HepG2 (cell line): Measurements from ENCODE around the gene KIF26B. TPM values are rescaled to one million over a fixed set of nuclear protein-coding genes. Genes with fewer than 3 reads are reported as not detected.
A peak's percentile ranks its signal among the peaks of the same experiment; 100 is the strongest.

Experiments used
- FOXK1 ChIP-seq: sonication (generic); formaldehyde crosslinking; IDR thresholded peaks from 2 replicates; pipeline ENCODE4 v1.4.0; 2020; ENCODE audit warnings: low read depth, missing genetic modification reagents, borderline replicate concordance
- HES4 ChIP-seq: sonication (generic); formaldehyde crosslinking; IDR thresholded peaks from 2 replicates; pipeline ENCODE4 v1.9.0; 2021; ENCODE audit warnings: mild to moderate bottlenecking, missing genetic modification reagents, borderline replicate concordance
- JDP2 ChIP-seq: sonication (generic); formaldehyde crosslinking; IDR thresholded peaks from 2 replicates; pipeline ENCODE4 v1.8.1; 2022; ENCODE audit warnings: missing genetic modification reagents, borderline replicate concordance
- KDM2A ChIP-seq: sonication (generic); formaldehyde crosslinking; IDR thresholded peaks from 2 replicates; pipeline ENCODE4 v1.4.0; 2020; ENCODE audit warnings: low read depth, missing genetic modification reagents, borderline replicate concordance
- KDM5B ChIP-seq: sonication (generic); formaldehyde crosslinking; IDR thresholded peaks from 2 replicates; pipeline ENCODE4 v1.4.0; 2020; ENCODE audit warnings: missing genetic modification reagents, mild to moderate bottlenecking, borderline replicate concordance
- MBNL3 ChIP-seq: fragments of 250-450 bp; sonication (Bioruptor Pico); conservative IDR thresholded peaks from 2 replicates; pipeline ENCODE4 v1.8.0; 2022; ENCODE audit warnings: mild to moderate bottlenecking, inconsistent platforms
- NCOA1 ChIP-seq: sonication (generic); formaldehyde crosslinking; IDR thresholded peaks from 2 replicates; pipeline ENCODE4 v1.9.0; 2021; ENCODE audit warnings: missing genetic modification reagents
- PLRG1 ChIP-seq: fragments of 450-650 bp; conservative IDR thresholded peaks from 2 replicates; pipeline ENCODE4 v1.6.1; 2016
- POGZ ChIP-seq: sonication (generic); formaldehyde crosslinking; IDR thresholded peaks from 2 replicates; pipeline ENCODE4 v1.4.0; 2020; ENCODE audit warnings: mild to moderate bottlenecking, missing genetic modification reagents
- STAG1 ChIP-seq: sonication (generic); formaldehyde crosslinking; IDR thresholded peaks from 2 replicates; pipeline ENCODE4 v1.4.0; 2020; ENCODE audit warnings: missing genetic modification reagents
- TCF12 ChIP-seq, 2 experiments: fragments of 450-650 bp in 1 of 2; sonication (generic) in 1 of 2; formaldehyde crosslinking in 1 of 2; IDR thresholded peaks; 2 replicates each; pipeline versions ENCODE4 v1.6.1 to v1.8.0; 2017 to 2022; ENCODE audit warnings: antibody characterized with exemption in 1 of 2, mild to moderate bottlenecking in 1 of 2, missing genetic modification reagents in 1 of 2, moderate library complexity in 1 of 2
- ZFAT ChIP-seq: sonication (generic); formaldehyde crosslinking; conservative IDR thresholded peaks from 2 replicates; pipeline ENCODE4 v1.8.1; 2023; ENCODE audit warnings: missing genetic modification reagents, inconsistent platforms
- ZNF30 ChIP-seq: sonication (generic); formaldehyde crosslinking; IDR thresholded peaks from 2 replicates; pipeline ENCODE4 v1.5.0; 2020; ENCODE audit warnings: mild to moderate bottlenecking, missing genetic modification reagents
- ZNF552 ChIP-seq: sonication (generic); formaldehyde crosslinking; IDR thresholded peaks from 2 replicates; pipeline ENCODE4 v1.9.0; 2022; ENCODE audit warnings: missing genetic modification reagents, mild to moderate bottlenecking, borderline replicate concordance
- ZSCAN12 ChIP-seq: sonication (generic); formaldehyde crosslinking; IDR thresholded peaks from 2 replicates; pipeline ENCODE4 v1.9.0; 2021; ENCODE audit warnings: mild to moderate bottlenecking, missing genetic modification reagents
- polyA plus RNA-seq, 8 experiments: library from polyadenylated mRNA; depleted of rRNA in 3 of 8; stranded (reverse) in 7 of 8; unstranded in 1 of 8; fragments of >200 nt; fragmentation: Illumina TruSeq in 4 of 8; extraction: Trizol in 4 of 8; gene quantifications; 2 replicates each; pipeline versions ENCODE4 v1.2.1 to v1.2.3, GENCODE V29; 2011 to 2016; ENCODE audit warnings: low read depth in 4 of 8, missing spikeins in 1 of 8, mixed read lengths in 1 of 8; ENCODE audit not compliant: insufficient read depth in 1 of 8
- total RNA-seq, 5 experiments: library from RNA; depleted of rRNA; stranded (reverse); fragments of >200 nt; fragmentation: Illumina TruSeq; extraction: Trizol; gene quantifications; 2 replicates each; pipeline ENCODE4 v1.2.3, GENCODE V29; 2016; ENCODE audit warnings: low read depth in 1 of 5
- TF ChIP-seq, protein P1 (sequence below): sonication (generic); formaldehyde crosslinking; IDR thresholded peaks from 2 replicates; pipeline ENCODE4 v1.5.1; 2020; ENCODE audit warnings: mild to moderate bottlenecking, missing genetic modification reagents
- TF ChIP-seq, protein P2 (sequence below): sonication (generic); formaldehyde crosslinking; IDR thresholded peaks from 2 replicates; pipeline ENCODE4 v1.5.1; 2020; ENCODE audit warnings: missing genetic modification reagents, mild to moderate bottlenecking, borderline replicate concordance
- TF ChIP-seq, protein P3 (sequence below): sonication (generic); formaldehyde crosslinking; IDR thresholded peaks from 2 replicates; pipeline ENCODE4 v1.4.0; 2020; ENCODE audit warnings: missing genetic modification reagents, borderline replicate concordance
- TF ChIP-seq, protein P4 (sequence below): sonication (generic); formaldehyde crosslinking; IDR thresholded peaks from 2 replicates; pipeline ENCODE4 v1.4.0; 2020; ENCODE audit warnings: mild to moderate bottlenecking, low read depth, missing genetic modification reagents
- TF ChIP-seq, protein P5 (sequence below): IDR thresholded peaks from 2 replicates; pipeline ENCODE4 v1.6.1; 2016; ENCODE audit warnings: mild to moderate bottlenecking, missing biosample characterization, missing genetic modification reagents

The KIF26B gene
- total and polyA plus RNA-seq, 2 of the 13 experiments (the other 11 are each of a cell fraction or from before 2014, with no cell fraction given) = 0.08 to 0.09 TPM

DNA sequence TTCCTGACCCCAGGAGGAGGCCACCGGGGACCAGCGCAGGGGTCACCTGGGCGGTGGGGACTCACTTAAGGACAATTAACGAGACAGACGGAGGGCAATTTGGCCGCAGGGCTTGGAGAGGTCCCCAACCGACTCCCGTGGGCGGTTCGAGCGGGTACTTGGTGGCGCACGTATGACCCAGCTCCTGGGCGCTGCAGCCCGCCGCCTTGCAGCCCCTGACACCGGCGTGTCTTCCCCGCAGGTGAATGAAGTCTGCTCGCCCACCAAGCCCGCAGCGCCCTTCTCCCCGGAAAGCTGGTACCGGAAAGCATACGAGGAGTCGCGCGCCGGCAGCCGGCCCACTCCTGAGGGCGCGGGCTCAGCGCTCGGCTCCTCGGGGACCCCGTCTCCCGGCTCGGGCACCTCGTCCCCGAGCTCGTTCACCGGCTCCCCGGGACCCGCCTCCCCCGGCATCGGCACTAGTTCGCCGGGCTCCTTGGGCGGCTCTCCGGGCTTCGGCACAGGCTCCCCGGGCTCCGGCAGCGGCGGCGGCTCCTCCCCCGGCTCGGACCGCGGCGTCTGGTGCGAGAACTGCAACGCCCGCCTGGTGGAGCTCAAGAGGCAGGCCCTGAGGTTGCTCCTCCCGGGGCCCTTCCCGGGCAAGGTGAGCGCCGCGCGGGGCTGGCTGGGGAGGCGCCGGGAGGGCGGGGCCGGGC is 1.4 kb downstream of the KIF26B start (continued):
- TF ChIP-seq HES4 (no peak), POGZ (CRISPR knock-in tag) (no peak), TCF12 (IDR thresholded peaks at IDR 0.05) (no peak), TCF12 (CRISPR knock-in tag; IDR thresholded peaks at IDR 0.05) (no peak), ZNF30 (CRISPR knock-in tag) (no peak), KDM5B (CRISPR knock-in tag) (0 out of 2 replicates have a peak, but pooled peaks have one; percentile 29), FOXK1 (CRISPR knock-in tag) (no peak), STAG1 (CRISPR knock-in tag) (peak; percentile 73), ZFAT (no peak), JDP2 (CRISPR knock-in tag) (no peak), KDM2A (CRISPR knock-in tag) (peak; percentile 57; the same call in 1 of the 2 replicates), PLRG1 (no peak), ZSCAN12 (no peak), MBNL3 (CRISPR knock-in tag) (no peak), ZNF552 (no peak), NCOA1 (CRISPR knock-in tag) (no peak)
- TF ChIP-seq, protein P1, sequence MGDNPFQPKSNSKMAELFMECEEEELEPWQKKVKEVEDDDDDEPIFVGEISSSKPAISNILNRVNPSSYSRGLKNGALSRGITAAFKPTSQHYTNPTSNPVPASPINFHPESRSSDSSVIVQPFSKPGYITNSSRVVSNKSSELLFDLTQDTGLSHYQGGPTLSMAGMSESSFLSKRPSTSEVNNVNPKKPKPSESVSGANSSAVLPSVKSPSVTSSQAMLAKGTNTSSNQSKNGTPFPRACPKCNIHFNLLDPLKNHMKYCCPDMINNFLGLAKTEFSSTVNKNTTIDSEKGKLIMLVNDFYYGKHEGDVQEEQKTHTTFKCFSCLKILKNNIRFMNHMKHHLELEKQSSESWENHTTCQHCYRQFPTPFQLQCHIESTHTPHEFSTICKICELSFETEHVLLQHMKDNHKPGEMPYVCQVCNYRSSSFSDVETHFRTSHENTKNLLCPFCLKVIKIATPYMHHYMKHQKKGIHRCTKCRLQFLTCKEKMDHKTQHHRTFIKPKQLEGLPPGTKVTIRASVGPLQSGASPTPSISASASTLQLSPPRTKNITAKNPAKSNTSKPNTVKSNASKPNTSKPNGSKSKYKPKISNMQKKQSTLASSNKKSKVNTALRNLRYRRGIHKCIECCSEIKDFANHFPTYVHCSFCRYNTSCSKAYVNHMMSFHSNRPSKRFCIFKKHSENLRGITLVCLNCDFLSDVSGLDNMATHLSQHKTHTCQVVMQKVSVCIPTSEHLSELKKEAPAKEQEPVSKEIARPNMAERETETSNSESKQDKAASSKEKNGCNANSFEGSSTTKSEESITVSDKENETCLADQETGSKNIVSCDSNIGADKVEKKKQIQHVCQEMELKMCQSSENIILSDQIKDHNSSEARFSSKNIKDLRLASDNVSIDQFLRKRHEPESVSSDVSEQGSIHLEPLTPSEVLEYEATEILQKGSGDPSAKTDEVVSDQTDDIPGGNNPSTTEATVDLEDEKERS (CRISPR knock-in tag) = no peak
- TF ChIP-seq, protein P2, sequence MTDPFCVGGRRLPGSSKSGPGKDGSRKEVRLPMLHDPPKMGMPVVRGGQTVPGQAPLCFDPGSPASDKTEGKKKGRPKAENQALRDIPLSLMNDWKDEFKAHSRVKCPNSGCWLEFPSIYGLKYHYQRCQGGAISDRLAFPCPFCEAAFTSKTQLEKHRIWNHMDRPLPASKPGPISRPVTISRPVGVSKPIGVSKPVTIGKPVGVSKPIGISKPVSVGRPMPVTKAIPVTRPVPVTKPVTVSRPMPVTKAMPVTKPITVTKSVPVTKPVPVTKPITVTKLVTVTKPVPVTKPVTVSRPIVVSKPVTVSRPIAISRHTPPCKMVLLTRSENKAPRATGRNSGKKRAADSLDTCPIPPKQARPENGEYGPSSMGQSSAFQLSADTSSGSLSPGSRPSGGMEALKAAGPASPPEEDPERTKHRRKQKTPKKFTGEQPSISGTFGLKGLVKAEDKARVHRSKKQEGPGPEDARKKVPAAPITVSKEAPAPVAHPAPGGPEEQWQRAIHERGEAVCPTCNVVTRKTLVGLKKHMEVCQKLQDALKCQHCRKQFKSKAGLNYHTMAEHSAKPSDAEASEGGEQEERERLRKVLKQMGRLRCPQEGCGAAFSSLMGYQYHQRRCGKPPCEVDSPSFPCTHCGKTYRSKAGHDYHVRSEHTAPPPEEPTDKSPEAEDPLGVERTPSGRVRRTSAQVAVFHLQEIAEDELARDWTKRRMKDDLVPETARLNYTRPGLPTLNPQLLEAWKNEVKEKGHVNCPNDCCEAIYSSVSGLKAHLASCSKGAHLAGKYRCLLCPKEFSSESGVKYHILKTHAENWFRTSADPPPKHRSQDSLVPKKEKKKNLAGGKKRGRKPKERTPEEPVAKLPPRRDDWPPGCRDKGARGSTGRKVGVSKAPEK = no peak
- TF ChIP-seq, protein P3, sequence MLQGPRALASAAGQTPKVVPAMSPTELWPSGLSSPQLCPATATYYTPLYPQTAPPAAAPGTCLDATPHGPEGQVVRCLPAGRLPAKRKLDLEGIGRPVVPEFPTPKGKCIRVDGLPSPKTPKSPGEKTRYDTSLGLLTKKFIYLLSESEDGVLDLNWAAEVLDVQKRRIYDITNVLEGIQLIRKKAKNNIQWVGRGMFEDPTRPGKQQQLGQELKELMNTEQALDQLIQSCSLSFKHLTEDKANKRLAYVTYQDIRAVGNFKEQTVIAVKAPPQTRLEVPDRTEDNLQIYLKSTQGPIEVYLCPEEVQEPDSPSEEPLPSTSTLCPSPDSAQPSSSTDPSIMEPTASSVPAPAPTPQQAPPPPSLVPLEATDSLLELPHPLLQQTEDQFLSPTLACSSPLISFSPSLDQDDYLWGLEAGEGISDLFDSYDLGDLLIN = no peak
- TF ChIP-seq, protein P4, sequence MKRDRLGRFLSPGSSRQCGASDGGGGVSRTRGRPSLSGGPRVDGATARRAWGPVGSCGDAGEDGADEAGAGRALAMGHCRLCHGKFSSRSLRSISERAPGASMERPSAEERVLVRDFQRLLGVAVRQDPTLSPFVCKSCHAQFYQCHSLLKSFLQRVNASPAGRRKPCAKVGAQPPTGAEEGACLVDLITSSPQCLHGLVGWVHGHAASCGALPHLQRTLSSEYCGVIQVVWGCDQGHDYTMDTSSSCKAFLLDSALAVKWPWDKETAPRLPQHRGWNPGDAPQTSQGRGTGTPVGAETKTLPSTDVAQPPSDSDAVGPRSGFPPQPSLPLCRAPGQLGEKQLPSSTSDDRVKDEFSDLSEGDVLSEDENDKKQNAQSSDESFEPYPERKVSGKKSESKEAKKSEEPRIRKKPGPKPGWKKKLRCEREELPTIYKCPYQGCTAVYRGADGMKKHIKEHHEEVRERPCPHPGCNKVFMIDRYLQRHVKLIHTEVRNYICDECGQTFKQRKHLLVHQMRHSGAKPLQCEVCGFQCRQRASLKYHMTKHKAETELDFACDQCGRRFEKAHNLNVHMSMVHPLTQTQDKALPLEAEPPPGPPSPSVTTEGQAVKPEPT = 0 out of 2 replicates have a peak, but pooled peaks have one; percentile 25
- TF ChIP-seq, protein P5, sequence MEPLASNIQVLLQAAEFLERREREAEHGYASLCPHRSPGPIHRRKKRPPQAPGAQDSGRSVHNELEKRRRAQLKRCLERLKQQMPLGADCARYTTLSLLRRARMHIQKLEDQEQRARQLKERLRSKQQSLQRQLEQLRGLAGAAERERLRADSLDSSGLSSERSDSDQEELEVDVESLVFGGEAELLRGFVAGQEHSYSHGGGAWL (CRISPR knock-in tag) = no peak
